ENCODE measurements around the gene CD74. TPM values are rescaled to one million over a fixed set of nuclear protein-coding genes. Genes with fewer than 3 reads are reported as not detected.

CD74 gene
- total RNA-seq, 6 donors from 2014 or later, result 957 to 4,783 (median 3,180) TPM

DNA sequence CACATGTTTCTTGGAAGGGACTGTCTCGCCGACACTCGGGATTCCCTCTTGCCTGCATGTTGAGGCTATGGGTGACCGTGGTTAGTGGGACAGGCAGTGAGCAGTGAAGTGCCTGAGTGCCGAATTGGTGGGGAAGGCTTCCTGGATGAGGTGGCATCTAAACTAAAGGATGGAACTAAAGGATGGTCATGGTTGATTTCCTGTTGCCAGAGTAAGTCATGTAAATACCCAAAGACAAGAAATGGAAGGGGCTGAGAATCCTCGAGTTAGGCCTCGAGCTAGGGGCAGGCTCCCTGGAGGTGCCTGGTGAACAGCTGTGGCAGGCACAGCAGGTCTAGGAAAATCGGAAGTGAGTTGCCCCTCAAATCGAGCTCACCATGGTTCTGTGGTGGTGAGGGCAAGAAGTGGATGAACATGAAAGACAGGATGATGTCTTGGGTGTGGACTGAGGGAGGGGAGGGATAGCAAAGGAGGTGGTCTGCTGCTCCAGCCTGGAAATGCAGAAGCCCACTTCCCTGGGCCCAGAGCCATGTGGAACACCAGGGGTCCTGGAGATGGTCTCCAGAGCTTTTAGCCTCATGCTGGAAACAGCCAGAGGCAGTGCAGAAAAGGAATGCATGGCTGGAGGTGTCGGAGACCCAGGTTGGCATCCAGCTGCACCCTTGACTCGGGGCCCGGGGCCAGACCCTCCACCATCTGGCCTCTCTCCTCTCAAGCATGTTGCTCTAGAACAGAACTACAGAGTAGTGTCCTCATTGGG lies 12.2 kb downstream of the CD74 start:
- DNase-seq, result no peak
- no peaks in the 10 kb centered on the region for H3K27me3 ChIP-seq

DNA sequence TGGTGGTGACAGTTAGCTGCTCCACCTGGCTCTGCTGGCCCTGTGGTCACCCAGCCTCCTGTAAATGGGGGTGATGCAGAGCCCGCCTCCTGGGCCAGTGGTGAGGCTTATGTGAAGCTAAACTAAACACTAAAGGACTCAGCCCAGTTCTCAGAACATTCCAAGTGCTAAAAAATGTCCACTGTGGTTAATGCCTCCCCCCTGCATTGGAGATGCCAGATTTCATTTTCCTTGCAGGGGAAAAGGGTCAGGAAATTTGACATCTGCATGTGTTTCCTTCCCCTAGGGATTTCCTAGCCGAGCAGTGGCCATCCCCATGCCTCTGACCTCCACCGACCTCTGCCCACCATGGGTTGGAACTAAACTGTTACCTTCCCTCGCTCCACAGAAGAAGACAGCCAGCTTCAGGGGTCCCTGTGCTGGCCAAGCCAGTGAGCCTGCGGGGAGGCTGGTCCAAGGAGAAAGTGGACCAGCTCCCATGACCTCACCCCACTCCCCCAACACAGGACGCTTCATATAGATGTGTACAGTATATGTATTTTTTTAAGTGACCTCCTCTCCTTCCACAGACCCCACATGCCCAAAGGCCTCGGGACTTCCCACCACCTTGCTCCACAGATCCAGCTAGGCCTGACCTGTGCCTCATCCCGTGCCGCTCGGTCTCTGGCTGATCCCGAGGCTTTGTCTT lies 13.0 kb downstream of the CD74 start:
- Histone ChIP-seq H3K36me3 (peaks cover 36 to 98% (median 90%) of the 10 kb centered on the region in 4 donors), H3K4me1 (peaks cover 0 to 3% (median under 1%) of the 10 kb centered on the region in 4 donors), H3K9me3 (no peaks in the 10 kb centered on the region), H3K27me3 (no peaks in the 10 kb centered on the region), H3K4me3 (no peak overlapping the region), H3K27ac (no peak overlapping the region)
- TF ChIP-seq CTCF (IDR thresholded peaks at IDR 0.05), result no peak
- DNase-seq (no peak), ATAC-seq (ENCODE audit: low FRiP score in 2 of 2) (no peak)
- WGBS, 2 donors, result 91% methylated on average over 11 of the region's 11 CpGs

More for the DNA sequence above, 12.2 kb downstream of the CD74 start:
- no peak for ATAC-seq (ENCODE audit: low FRiP score in 2 of 2)
- WGBS, 2 donors, result 83 to 88% methylated on average over 12 of the region's 12 CpGs
- Histone ChIP-seq H3K27ac (peak overlapping the region in 1 of 4 donors; percentile 18), H3K36me3 (peaks cover 45 to 99% (median 92%) of the 10 kb centered on the region in 4 donors), H3K4me1 (peaks cover 0 to 8% (median 2%) of the 10 kb centered on the region in 4 donors), H3K9me3 (no peaks in the 10 kb centered on the region), H3K4me3 (no peak overlapping the region)
- TF ChIP-seq POLR2AphosphoS5 (IDR thresholded peaks at IDR 0.05), result peak in 1 of 2 donors; percentile 23
- no peak for TF ChIP-seq CTCF (IDR thresholded peaks at IDR 0.05)

GRCh38 chr5:150398722-150399523 lies 13.8 kb downstream of the CD74 start:
- no peak for TF ChIP-seq POLR2AphosphoS5 (IDR thresholded peaks at IDR 0.05)
- peak in 4 of 6 experiments; percentile 17 to 53 (median 30) for TF ChIP-seq CTCF (IDR thresholded peaks at IDR 0.05)
- TF ChIP-seq POLR2A (IDR thresholded peaks at IDR 0.05), result no peak
- TF ChIP-seq EP300 (IDR thresholded peaks at IDR 0.05), result no peak
- Histone ChIP-seq H3K4me1 (peaks cover 0 to 2% (median 0%) of the 10 kb centered on the region in 4 donors), H3K4me3 (no peak overlapping the region), H3K27me3 (no peaks in the 10 kb centered on the region), H3K9me3 (no peaks in the 10 kb centered on the region), H3K27ac (no peak overlapping the region), H3K36me3 (peaks cover 34 to 98% (median 88%) of the 10 kb centered on the region in 4 donors)
- WGBS, 2 donors, result 60 to 83% methylated on average over 10 of the region's 12 CpGs
- ATAC-seq (ENCODE audit: low FRiP score in 2 of 2), result peak in 1 of 2 donors; percentile 36
- peak in 1 of 2 donors; percentile 20 for DNase-seq

DNA sequence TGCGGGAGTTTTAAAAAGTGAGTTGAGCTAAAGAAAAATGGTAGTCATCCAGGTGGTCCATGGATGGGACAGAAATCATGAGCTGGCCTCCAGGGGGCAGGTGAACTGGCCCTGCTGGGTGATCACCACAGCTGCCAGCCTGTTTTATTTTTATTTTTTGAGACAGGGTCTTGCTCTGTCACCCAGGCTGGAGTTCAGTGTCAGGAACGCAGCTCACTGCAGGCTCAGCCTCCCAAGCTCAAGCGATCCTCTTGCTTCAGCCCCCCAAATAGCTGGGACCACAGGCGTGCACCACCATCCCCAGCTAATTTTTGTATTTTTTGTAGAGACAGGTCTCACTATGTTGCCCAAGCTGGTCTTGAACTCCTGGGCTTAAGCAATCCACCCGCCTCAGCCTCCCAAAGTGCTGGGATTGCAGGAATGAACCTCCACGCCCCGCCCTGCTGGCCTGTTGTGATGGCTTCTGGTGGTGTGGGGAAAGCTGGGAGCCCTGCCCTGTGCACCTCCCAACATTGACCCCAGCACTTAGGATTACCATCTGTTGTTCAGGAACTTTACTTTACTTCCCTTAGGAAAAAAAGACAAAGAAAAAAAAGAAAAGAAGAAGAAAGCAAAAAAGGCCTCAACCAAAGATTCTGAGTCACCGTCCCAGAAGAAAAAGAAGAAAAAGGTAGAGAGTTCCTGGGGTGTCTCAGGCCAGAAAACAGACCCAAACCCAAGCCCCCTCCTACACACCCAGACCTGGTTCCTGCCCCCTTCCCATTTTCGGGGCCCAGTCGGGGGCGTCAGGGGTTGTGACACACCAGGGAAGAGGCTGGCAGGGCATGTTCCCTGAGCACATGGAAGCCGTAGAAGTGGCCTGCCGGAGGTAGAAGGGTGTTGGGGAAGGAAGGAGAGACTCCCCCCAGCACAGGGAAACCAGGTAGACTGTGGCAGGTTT lies 14.7 kb downstream of the CD74 start:
- Histone ChIP-seq H3K9me3 (no peaks in the 10 kb centered on the region), H3K27me3 (no peaks in the 10 kb centered on the region), H3K27ac (no peak overlapping the region), H3K4me3 (no peak overlapping the region), H3K36me3 (peaks cover 33 to 98% (median 88%) of the 10 kb centered on the region in 4 donors), H3K4me1 (no peaks in the 10 kb centered on the region)
- no peak for ATAC-seq (ENCODE audit: low FRiP score in 2 of 2)
- TF ChIP-seq CTCF (IDR thresholded peaks at IDR 0.05) (no peak), EP300 (IDR thresholded peaks at IDR 0.05) (no peak)
- 86 to 89% methylated on average over 13 of the region's 13 CpGs for WGBS, 2 donors
- no peak for DNase-seq
